Measurements from ENCODE around the gene RAB38.

DNA sequence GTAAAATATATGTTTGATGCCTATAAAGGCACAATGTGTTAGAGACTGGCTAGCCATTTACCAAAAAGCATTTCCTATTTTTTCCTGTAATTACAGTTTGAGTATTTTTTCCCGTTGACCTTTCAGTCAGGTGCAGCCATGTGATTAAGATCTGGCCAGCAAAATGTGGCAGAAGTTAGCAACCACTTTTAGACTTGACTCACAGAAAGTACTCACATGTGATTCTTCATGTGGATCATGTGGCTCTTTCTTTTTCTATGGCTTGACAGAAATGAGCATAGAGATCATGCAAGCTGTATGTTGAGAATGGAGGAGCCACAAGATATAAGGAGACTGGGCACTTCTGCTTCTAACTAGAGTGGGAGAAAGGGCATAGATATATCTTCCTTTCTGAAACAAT, 27.3 kb upstream of the RAB38 start:
- TF ChIP-seq POLR2AphosphoS5 (IDR thresholded peaks at IDR 0.05; ENCODE audit: low read depth, low read length) (no peak), POLR2A (IDR thresholded peaks at IDR 0.05; ENCODE audit: low read depth, low read length) (no peak)
